ENCODE data around the gene LMBR1. TPM values are rescaled to one million over a fixed set of nuclear protein-coding genes. Genes with fewer than 3 reads are reported as not detected.

LMBR1 gene
- total RNA-seq, 1 experiment from 2014 or later = 105 TPM

DNA sequence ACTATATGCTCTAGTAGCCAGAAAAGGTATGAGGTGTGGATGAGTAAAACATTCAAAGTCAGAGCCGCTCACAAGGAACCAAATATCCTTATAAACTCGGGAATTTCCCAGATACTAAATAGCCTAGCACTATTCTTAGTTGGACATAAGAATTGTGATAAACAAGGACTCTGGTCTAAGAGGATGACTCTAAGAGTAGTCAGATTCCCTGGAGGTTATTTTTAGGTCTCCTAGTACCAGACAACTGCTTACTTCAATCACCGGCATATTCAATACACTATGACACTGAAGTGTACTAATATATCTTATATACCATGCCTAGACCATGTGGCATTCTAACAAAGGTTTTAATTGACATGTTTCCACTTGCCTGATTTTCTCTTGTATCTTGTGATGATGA, 56.5 kb downstream of the LMBR1 start:
- Mint-ChIP-seq H3K4me1 (ENCODE audit: insufficient read depth, unreplicated experiment) (peaks cover 17% of the 10 kb centered on the region), H3K9me3 (ENCODE audit: unreplicated experiment) (no peaks in the 10 kb centered on the region), H3K4me3 (ENCODE audit: unreplicated experiment) (no peak overlapping the region), H3K27me3 (ENCODE audit: insufficient read depth, unreplicated experiment) (no peaks in the 10 kb centered on the region), H3K27ac (ENCODE audit: low read depth, unreplicated experiment) (no peak overlapping the region), H3K36me3 (ENCODE audit: insufficient read depth, unreplicated experiment) (peaks cover 19% of the 10 kb centered on the region)
- no TSS peak for BruUV-seq (replicated peaks)
- TF ChIP-seq, protein P1, sequence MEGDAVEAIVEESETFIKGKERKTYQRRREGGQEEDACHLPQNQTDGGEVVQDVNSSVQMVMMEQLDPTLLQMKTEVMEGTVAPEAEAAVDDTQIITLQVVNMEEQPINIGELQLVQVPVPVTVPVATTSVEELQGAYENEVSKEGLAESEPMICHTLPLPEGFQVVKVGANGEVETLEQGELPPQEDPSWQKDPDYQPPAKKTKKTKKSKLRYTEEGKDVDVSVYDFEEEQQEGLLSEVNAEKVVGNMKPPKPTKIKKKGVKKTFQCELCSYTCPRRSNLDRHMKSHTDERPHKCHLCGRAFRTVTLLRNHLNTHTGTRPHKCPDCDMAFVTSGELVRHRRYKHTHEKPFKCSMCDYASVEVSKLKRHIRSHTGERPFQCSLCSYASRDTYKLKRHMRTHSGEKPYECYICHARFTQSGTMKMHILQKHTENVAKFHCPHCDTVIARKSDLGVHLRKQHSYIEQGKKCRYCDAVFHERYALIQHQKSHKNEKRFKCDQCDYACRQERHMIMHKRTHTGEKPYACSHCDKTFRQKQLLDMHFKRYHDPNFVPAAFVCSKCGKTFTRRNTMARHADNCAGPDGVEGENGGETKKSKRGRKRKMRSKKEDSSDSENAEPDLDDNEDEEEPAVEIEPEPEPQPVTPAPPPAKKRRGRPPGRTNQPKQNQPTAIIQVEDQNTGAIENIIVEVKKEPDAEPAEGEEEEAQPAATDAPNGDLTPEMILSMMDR (IDR thresholded peaks at IDR 0.05; ENCODE audit: unreplicated experiment) = no peak
- intact Hi-C loops (cut with micrococcal nuclease) = no loop called here
- peak; percentile 9 for DNase-seq (ENCODE audit: unreplicated experiment)
- CTCF ChIA-PET = no interaction called here
- POLR2A ChIA-PET = no interaction called here

DNA sequence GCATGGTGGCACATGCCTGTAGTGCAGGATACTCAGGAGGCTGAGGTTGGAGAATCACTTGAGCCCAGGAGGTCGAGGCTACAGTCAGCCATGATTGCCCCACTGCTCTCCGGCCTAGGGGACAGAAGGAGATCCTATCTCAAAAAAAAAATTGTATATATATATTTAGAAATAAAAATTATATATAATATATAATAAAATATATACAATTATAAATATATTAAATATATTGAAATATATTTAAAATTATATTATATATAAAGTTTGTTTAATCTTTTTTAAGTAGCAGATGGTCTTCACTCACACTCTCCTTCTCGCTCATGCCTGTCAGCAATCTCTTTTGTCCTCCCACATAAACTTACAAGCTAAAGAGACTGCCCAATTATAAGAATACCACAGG, 58.5 kb downstream of the LMBR1 start:
- Mint-ChIP-seq H3K4me1 (ENCODE audit: insufficient read depth, unreplicated experiment) (peaks cover 15% of the 10 kb centered on the region), H3K9me3 (ENCODE audit: unreplicated experiment) (no peaks in the 10 kb centered on the region), H3K36me3 (ENCODE audit: insufficient read depth, unreplicated experiment) (peaks cover 27% of the 10 kb centered on the region), H3K27ac (ENCODE audit: low read depth, unreplicated experiment) (no peak overlapping the region), H3K4me3 (ENCODE audit: unreplicated experiment) (no peak overlapping the region), H3K27me3 (ENCODE audit: insufficient read depth, unreplicated experiment) (no peaks in the 10 kb centered on the region)
- intact Hi-C loops (cut with micrococcal nuclease) = no loop called here
- POLR2A ChIA-PET = no interaction called here
- CTCF ChIA-PET = no interaction called here
- DNase-seq (ENCODE audit: unreplicated experiment) = no peak
- TF ChIP-seq, protein P1 (IDR thresholded peaks at IDR 0.05; ENCODE audit: unreplicated experiment) = no peak
- no TSS peak for BruUV-seq (replicated peaks)

DNA sequence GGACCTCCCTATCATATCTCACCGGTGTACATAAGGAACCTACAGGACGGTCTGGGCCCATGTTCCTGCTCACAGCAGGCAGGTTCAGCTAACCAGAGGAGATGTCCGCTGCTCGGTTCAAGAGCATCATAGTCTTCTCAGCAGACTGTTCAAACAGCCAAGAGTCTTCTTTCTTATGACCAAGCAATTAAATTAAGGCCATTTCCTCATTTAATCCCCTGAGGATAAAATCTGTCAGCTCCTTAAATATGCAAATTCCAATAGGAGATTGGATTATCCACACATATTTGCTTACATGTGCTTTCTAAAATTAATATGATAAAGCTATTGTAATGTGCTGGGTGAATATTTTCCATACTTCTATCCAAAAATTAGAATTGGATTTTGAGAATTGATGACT, 59.7 kb downstream of the LMBR1 start:
- BruUV-seq (replicated peaks) = no TSS peak
- ChIA-PET CTCF (no interaction called here), POLR2A (no interaction called here)
- Mint-ChIP-seq H3K36me3 (ENCODE audit: insufficient read depth, unreplicated experiment) (peaks cover 36% of the 10 kb centered on the region), H3K4me1 (ENCODE audit: insufficient read depth, unreplicated experiment) (peaks cover 18% of the 10 kb centered on the region), H3K27ac (ENCODE audit: low read depth, unreplicated experiment) (no peak overlapping the region), H3K27me3 (ENCODE audit: insufficient read depth, unreplicated experiment) (no peaks in the 10 kb centered on the region), H3K4me3 (ENCODE audit: unreplicated experiment) (no peak overlapping the region), H3K9me3 (ENCODE audit: unreplicated experiment) (no peaks in the 10 kb centered on the region)
- TF ChIP-seq, protein P1 (IDR thresholded peaks at IDR 0.05; ENCODE audit: unreplicated experiment) = no peak
- no peak for DNase-seq (ENCODE audit: unreplicated experiment)
- intact Hi-C loops (cut with micrococcal nuclease) = no loop called here

DNA sequence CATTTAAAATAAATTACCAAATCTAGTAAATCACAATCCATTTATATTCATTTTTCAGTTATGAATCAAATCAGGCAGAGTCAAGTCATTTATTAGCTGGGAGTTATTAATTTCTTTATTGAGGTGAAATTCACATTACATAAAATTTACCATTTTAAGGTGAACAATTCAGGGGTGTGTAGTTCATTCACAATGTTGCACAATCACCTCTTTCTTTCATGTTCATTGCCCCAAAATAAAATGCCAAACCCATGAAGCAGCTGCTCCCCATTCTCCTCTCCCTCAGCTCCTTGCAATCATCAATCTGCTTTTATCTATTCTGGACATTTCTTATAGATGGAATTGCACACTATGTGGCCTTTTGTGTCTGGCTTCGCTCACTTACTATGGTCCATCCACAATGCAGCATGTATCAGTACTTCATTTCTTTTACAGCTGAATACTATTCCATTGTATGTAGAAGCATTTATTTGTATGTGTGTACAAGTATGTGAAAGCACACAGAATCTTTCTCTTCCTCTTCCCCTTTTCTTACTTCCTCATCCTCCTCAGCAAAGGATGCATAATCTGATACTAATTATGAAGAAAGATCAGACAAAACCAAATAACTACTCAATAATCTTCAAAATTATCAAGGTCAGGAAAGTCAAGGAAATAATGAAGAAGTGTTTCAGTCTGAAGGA, 60.6 kb downstream of the LMBR1 start:
- intact Hi-C loops (cut with micrococcal nuclease) = no loop called here
- H3K4me1 Mint-ChIP-seq (ENCODE audit: insufficient read depth, unreplicated experiment) = peaks cover 18% of the 10 kb centered on the region
- CTCF ChIA-PET = interaction anchor here (0.6 to 1.1 kb wide), 2 partner anchors 10 to 1017 kb away, joined by 3 to 5 read pairs; no protein-coding TSS in a partner anchor
- no peak for DNase-seq (ENCODE audit: unreplicated experiment)
- H3K36me3 Mint-ChIP-seq (ENCODE audit: insufficient read depth, unreplicated experiment) = peaks cover 36% of the 10 kb centered on the region
- no peaks in the 10 kb centered on the region for H3K9me3 Mint-ChIP-seq (ENCODE audit: unreplicated experiment)
- TF ChIP-seq, protein P1 (IDR thresholded peaks at IDR 0.05; ENCODE audit: unreplicated experiment) = no peak
- POLR2A ChIA-PET = interaction anchor here (0.8 kb wide), 1 partner anchor 12 kb away, joined by 3 read pairs; no protein-coding TSS in a partner anchor
- H3K27me3 Mint-ChIP-seq (ENCODE audit: insufficient read depth, unreplicated experiment) = no peaks in the 10 kb centered on the region
- no TSS peak for BruUV-seq (replicated peaks)
- no peak overlapping the region for H3K4me3 Mint-ChIP-seq (ENCODE audit: unreplicated experiment)
- H3K27ac Mint-ChIP-seq (ENCODE audit: low read depth, unreplicated experiment) = peak overlapping the region; percentile 20
